GM12878 (cell line): ENCODE measurements around the gene GRM1.

Experiments used
- CBX3 ChIP-seq: fragments of 200-600 bp; sonication (generic); IDR thresholded peaks from 2 replicates; pipeline ENCODE4 v1.6.1; 2016; ENCODE audit warnings: low read depth, borderline replicate concordance
- PAX5 ChIP-seq: IDR thresholded peaks from 2 replicates; pipeline ENCODE4 v1.6.1; 2011; ENCODE audit warnings: low read depth, low read length, borderline replicate concordance
- RCOR1 ChIP-seq: conservative IDR thresholded peaks from 2 replicates; pipeline ENCODE4 v1.6.1; 2012; ENCODE audit warnings: low read depth, low read length, improper control_type of control experiment
- SUZ12 ChIP-seq: fragments of 200-600 bp; sonication (generic); IDR thresholded peaks from one replicate; pipeline ENCODE4 v1.6.1; 2018; ENCODE audit warnings: antibody characterized with exemption, mild to moderate bottlenecking; ENCODE audit not compliant: unreplicated experiment
- TF ChIP-seq, protein P1 (sequence below), 3 experiments: IDR thresholded peaks in 2 of 3; conservative IDR thresholded peaks in 1 of 3; 2 replicates each; pipeline ENCODE4 v1.5.1; 2011; ENCODE audit warnings: low read depth in 3 of 3, low read length in 3 of 3, mild to moderate bottlenecking in 3 of 3, control low read depth in 2 of 3, moderate library complexity in 2 of 3, inconsistent platforms in 1 of 3, mixed read lengths in 1 of 3; ENCODE audit not compliant: control insufficient read depth in 2 of 3, insufficient read depth in 1 of 3; ENCODE audit errors: extremely low read depth in 1 of 3

DNA sequence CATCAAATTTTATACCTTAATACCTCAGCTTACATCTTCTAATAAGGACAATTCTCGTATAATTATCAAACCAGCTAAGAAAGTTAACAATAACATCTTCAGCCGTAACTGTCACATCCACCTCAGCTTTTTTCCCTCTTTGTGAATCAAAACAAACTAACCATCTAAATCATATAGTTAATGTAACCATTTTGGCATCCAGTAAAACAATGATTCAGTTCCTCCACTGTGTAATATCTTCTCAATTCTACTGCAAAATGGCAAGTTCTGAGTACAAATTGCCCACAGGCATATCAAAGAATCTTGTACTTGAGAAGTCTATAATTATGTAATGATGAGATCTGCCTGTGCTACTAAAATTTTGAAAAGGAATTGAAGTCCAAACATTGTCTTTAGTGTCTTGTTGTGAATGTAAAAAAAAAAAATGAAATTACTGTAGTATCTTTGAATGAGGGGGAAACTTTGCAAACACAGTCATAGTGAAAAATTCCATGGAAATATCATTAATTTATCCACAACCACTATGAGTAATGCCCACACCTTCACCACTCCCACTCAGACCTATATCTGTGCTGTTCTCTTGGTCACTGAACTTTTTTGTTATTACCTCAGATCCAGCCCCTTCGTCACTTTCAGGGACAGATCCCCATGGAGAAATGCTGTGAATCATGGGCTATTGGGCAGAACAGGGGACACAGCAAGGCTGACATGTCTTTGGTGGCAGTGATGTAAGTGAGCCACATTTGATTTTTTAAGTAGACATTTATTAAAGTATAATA, 336.1 kb downstream of the GRM1 start:
- no peak for TF ChIP-seq SUZ12
- no peak for TF ChIP-seq PAX5
- TF ChIP-seq, protein P1, sequence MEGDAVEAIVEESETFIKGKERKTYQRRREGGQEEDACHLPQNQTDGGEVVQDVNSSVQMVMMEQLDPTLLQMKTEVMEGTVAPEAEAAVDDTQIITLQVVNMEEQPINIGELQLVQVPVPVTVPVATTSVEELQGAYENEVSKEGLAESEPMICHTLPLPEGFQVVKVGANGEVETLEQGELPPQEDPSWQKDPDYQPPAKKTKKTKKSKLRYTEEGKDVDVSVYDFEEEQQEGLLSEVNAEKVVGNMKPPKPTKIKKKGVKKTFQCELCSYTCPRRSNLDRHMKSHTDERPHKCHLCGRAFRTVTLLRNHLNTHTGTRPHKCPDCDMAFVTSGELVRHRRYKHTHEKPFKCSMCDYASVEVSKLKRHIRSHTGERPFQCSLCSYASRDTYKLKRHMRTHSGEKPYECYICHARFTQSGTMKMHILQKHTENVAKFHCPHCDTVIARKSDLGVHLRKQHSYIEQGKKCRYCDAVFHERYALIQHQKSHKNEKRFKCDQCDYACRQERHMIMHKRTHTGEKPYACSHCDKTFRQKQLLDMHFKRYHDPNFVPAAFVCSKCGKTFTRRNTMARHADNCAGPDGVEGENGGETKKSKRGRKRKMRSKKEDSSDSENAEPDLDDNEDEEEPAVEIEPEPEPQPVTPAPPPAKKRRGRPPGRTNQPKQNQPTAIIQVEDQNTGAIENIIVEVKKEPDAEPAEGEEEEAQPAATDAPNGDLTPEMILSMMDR (IDR thresholded peaks at IDR 0.05 in 2 of 3, conservative IDR thresholded peaks at IDR 0.05 in 1 of 3; ENCODE audit: control insufficient read depth in 2 of 3, extremely low read depth in 1 of 3, insufficient read depth in 1 of 3, low read depth in 3 of 3, low read length in 3 of 3), result no peak
- TF ChIP-seq RCOR1, result no peak
- no peak for TF ChIP-seq CBX3
